Measurements from ENCODE around the gene FYCO1. TPM values are rescaled to one million over a fixed set of nuclear protein-coding genes. Genes with fewer than 3 reads are reported as not detected.

FYCO1 gene
- total and polyA plus RNA-seq, 2 experiments from 2014 or later, result 7.5 to 23.0 TPM

- Histone ChIP-seq H3K36me3 (replicated peaks; ENCODE audit: insufficient read depth, low read depth) (no peaks in the 10 kb centered on the region), H3K79me2 (no peaks in the 10 kb centered on the region), H3K27me3 (no peaks in the 10 kb centered on the region), H4K20me1 (ENCODE audit: insufficient read depth, poor library complexity, severe bottlenecking) (no peaks in the 10 kb centered on the region), H3K4me3 (no peak overlapping the region), H3K4me2 (no peak overlapping the region), H3K9me3 (ENCODE audit: low read depth) (no peaks in the 10 kb centered on the region), H2AFZ (no peak overlapping the region), H3K27ac (no peak overlapping the region), H3K4me1 (ENCODE audit: insufficient read depth) (no peaks in the 10 kb centered on the region), H3K9me2 (replicated peaks; ENCODE audit: insufficient read depth) (no peaks in the 10 kb centered on the region)
- WGBS (ENCODE audit: low lambda C conversion rate, missing lambda C conversion rate), result 89% methylated on average over 16 of the region's 16 CpGs
- DNase-seq (ENCODE audit: low spot score), result no peak
- TF ChIP-seq, protein P1, sequence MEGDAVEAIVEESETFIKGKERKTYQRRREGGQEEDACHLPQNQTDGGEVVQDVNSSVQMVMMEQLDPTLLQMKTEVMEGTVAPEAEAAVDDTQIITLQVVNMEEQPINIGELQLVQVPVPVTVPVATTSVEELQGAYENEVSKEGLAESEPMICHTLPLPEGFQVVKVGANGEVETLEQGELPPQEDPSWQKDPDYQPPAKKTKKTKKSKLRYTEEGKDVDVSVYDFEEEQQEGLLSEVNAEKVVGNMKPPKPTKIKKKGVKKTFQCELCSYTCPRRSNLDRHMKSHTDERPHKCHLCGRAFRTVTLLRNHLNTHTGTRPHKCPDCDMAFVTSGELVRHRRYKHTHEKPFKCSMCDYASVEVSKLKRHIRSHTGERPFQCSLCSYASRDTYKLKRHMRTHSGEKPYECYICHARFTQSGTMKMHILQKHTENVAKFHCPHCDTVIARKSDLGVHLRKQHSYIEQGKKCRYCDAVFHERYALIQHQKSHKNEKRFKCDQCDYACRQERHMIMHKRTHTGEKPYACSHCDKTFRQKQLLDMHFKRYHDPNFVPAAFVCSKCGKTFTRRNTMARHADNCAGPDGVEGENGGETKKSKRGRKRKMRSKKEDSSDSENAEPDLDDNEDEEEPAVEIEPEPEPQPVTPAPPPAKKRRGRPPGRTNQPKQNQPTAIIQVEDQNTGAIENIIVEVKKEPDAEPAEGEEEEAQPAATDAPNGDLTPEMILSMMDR (IDR thresholded peaks at IDR 0.05; ENCODE audit: poor library complexity), result no peak
- TF ChIP-seq EZH2 (IDR thresholded peaks at IDR 0.05; ENCODE audit: borderline replicate concordance) (no peak), EZH2phosphoT487 (IDR thresholded peaks at IDR 0.05; ENCODE audit: low read depth, severe bottlenecking, unreplicated experiment) (no peak)
These were observed 28.5 kb downstream of the FYCO1 start for GRCh38 chr3:45966950-45967640.

DNA sequence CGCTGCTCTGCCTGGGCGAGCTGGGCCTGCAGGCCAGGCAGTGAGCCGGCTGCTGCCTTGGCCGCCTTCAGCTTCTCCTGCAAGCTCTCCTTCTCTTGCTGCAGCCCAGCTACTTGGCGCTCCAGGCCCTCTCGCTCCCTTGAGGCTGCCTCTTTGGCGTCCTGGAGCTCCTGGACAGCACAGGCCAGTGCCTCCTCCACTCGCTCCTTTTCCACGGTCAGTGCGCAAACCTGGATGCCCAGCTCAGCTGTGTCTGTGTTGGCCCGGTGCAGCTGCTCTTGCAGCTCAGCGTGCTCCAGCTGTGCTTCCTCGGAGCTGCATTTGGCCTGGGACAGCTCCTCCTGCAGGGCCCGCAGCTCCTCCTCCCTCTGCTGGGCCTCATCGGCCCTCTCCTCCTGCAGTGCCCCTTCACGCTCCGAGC is 29.2 kb downstream of the FYCO1 start:
- DNase-seq (ENCODE audit: low spot score), result no peak

DNA sequence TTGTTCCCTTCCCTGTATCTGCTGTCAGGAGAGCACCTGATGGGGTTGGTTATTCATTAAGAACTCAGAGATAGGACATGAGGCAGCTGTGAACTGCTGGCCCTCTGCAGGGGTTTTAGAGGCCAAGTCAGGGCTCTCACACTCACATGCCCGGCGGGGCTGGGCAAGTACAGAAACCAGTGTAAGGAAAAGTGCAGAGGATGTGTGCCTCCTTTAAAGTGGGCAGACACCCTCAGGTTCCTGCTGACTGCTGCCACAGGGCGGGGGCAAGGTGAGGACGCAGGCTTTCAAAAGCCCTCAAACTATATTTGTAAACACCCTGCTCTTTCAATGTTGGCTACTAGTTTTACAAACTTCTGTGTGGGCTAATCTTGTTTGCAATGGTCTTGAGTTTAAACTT is 30.0 kb downstream of the FYCO1 start:
- H3K27me3 ChIP-seq, result no peaks in the 10 kb centered on the region
- H3K4me2 ChIP-seq, result no peak overlapping the region
- no peak for TF ChIP-seq EZH2 (IDR thresholded peaks at IDR 0.05; ENCODE audit: borderline replicate concordance)
- TF ChIP-seq, protein P1 (IDR thresholded peaks at IDR 0.05; ENCODE audit: poor library complexity), result no peak
- no peak for TF ChIP-seq EZH2phosphoT487 (IDR thresholded peaks at IDR 0.05; ENCODE audit: low read depth, severe bottlenecking, unreplicated experiment)
- no peaks in the 10 kb centered on the region for H4K20me1 ChIP-seq (ENCODE audit: insufficient read depth, poor library complexity, severe bottlenecking)
- H3K79me2 ChIP-seq, result no peaks in the 10 kb centered on the region
- H3K4me3 ChIP-seq, result no peak overlapping the region
- no peak overlapping the region for H2AFZ ChIP-seq
- no peaks in the 10 kb centered on the region for H3K36me3 ChIP-seq (replicated peaks; ENCODE audit: insufficient read depth, low read depth)
- 83% methylated on average over 4 of the region's 4 CpGs for WGBS (ENCODE audit: low lambda C conversion rate, missing lambda C conversion rate)
- no peaks in the 10 kb centered on the region for H3K9me2 ChIP-seq (replicated peaks; ENCODE audit: insufficient read depth)
- H3K27ac ChIP-seq, result no peak overlapping the region
- DNase-seq (ENCODE audit: low spot score), result no peak
- H3K9me3 ChIP-seq (ENCODE audit: low read depth), result no peaks in the 10 kb centered on the region
- no peaks in the 10 kb centered on the region for H3K4me1 ChIP-seq (ENCODE audit: insufficient read depth)

More for the DNA sequence above, 29.2 kb downstream of the FYCO1 start:
- H3K36me3 ChIP-seq (replicated peaks; ENCODE audit: insufficient read depth, low read depth), result no peaks in the 10 kb centered on the region
- H3K4me1 ChIP-seq (ENCODE audit: insufficient read depth), result no peaks in the 10 kb centered on the region
- no peak overlapping the region for H2AFZ ChIP-seq
- H3K4me3 ChIP-seq, result no peak overlapping the region
- no peaks in the 10 kb centered on the region for H3K79me2 ChIP-seq
- H3K9me3 ChIP-seq (ENCODE audit: low read depth), result no peaks in the 10 kb centered on the region
- 88% methylated on average over 17 of the region's 17 CpGs for WGBS (ENCODE audit: low lambda C conversion rate, missing lambda C conversion rate)
- no peaks in the 10 kb centered on the region for H3K9me2 ChIP-seq (replicated peaks; ENCODE audit: insufficient read depth)
- H3K27ac ChIP-seq, result no peak overlapping the region
- H3K4me2 ChIP-seq, result no peak overlapping the region
- no peaks in the 10 kb centered on the region for H4K20me1 ChIP-seq (ENCODE audit: insufficient read depth, poor library complexity, severe bottlenecking)
- no peaks in the 10 kb centered on the region for H3K27me3 ChIP-seq
- TF ChIP-seq, protein P1 (IDR thresholded peaks at IDR 0.05; ENCODE audit: poor library complexity), result no peak
- TF ChIP-seq EZH2phosphoT487 (IDR thresholded peaks at IDR 0.05; ENCODE audit: low read depth, severe bottlenecking, unreplicated experiment) (no peak), EZH2 (IDR thresholded peaks at IDR 0.05; ENCODE audit: borderline replicate concordance) (no peak)

All from hepatocyte (in vitro differentiated cells).